PFSK-1 (cell line): ENCODE measurements around the gene GCFC2.

ENCODE experiments used
- FOXP2 ChIP-seq: optimal IDR thresholded peaks from 2 replicates; pipeline ENCODE3; 2011; ENCODE audit warnings: borderline replicate concordance, control low read depth, inconsistent platforms; ENCODE audit not compliant: insufficient read depth; ENCODE audit errors: extremely low read length, extremely low read depth
- POLR2AphosphoS5 ChIP-seq: IDR thresholded peaks from 2 replicates; pipeline ENCODE4 v1.6.1; 2012; ENCODE audit warnings: low read depth, mild to moderate bottlenecking, control low read depth, low read length, moderate library complexity
- TAF1 ChIP-seq: IDR thresholded peaks from 2 replicates; pipeline ENCODE4 v1.6.1; 2012; ENCODE audit warnings: low read length, control low read depth, borderline replicate concordance; ENCODE audit not compliant: insufficient read depth
- TF ChIP-seq, protein P1 (sequence below), 2 experiments: IDR thresholded peaks; 2 replicates each; pipeline versions ENCODE4 v1.6.1 to v1.8.0; 2011 to 2012; ENCODE audit warnings: low read depth in 2 of 2, low read length in 2 of 2, control low read depth in 1 of 2, inconsistent platforms in 1 of 2, mild to moderate bottlenecking in 1 of 2, moderate library complexity in 1 of 2; ENCODE audit not compliant: insufficient read depth in 1 of 2

DNA sequence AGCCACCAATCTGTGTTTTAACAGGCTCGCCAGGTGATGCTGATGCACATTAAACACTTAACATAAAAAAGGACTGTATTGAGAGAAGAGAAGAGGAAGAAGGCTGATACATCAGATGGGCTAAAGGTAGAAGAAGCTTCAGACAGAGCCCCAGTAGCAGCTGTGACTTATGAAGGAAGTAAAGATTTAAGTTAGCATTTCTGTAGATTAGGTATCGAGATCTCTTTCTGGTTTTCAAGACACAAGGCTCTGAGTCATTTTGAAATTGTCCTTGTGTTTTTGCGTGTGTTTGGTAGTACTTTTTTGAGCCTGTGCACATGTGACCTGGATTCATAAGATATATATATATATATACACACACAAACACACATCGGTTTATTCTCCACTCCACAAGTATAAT lies 40.6 kb upstream of the GCFC2 start:
- no peak for TF ChIP-seq POLR2AphosphoS5
- TF ChIP-seq, protein P1, sequence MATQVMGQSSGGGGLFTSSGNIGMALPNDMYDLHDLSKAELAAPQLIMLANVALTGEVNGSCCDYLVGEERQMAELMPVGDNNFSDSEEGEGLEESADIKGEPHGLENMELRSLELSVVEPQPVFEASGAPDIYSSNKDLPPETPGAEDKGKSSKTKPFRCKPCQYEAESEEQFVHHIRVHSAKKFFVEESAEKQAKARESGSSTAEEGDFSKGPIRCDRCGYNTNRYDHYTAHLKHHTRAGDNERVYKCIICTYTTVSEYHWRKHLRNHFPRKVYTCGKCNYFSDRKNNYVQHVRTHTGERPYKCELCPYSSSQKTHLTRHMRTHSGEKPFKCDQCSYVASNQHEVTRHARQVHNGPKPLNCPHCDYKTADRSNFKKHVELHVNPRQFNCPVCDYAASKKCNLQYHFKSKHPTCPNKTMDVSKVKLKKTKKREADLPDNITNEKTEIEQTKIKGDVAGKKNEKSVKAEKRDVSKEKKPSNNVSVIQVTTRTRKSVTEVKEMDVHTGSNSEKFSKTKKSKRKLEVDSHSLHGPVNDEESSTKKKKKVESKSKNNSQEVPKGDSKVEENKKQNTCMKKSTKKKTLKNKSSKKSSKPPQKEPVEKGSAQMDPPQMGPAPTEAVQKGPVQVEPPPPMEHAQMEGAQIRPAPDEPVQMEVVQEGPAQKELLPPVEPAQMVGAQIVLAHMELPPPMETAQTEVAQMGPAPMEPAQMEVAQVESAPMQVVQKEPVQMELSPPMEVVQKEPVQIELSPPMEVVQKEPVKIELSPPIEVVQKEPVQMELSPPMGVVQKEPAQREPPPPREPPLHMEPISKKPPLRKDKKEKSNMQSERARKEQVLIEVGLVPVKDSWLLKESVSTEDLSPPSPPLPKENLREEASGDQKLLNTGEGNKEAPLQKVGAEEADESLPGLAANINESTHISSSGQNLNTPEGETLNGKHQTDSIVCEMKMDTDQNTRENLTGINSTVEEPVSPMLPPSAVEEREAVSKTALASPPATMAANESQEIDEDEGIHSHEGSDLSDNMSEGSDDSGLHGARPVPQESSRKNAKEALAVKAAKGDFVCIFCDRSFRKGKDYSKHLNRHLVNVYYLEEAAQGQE (IDR thresholded peaks at IDR 0.05; ENCODE audit: insufficient read depth in 1 of 2, low read depth in 2 of 2, low read length in 2 of 2) = no peak
- TF ChIP-seq TAF1 = no peak
- no peak for TF ChIP-seq FOXP2
